NCI-H2081 treated with DMSO at 0.1 percent for 48 hours (cell line): ENCODE measurements around the gene ZBTB11.
"Not testable (repeated sequence)": the region's sequence is repeated elsewhere in the genome, so short reads cannot be mapped to it uniquely, and the experiment has no call there.

Experiments
- DNase-seq: peaks from one replicate; lab custom pipeline; 2025; lab: John Stamatoyannopoulos, UW

The ZBTB11 gene

GRCh38 chr3:101618726-101619125 lies 58.2 kb downstream of the ZBTB11 start:
- no peak for DNase-seq

- DNase-seq: no peak
These were observed 59.5 kb downstream of the ZBTB11 start for GRCh38 chr3:101617478-101617877.

GRCh38 chr3:101615525-101615924 lies 61.4 kb downstream of the ZBTB11 start:
- DNase-seq: no peak

DNA sequence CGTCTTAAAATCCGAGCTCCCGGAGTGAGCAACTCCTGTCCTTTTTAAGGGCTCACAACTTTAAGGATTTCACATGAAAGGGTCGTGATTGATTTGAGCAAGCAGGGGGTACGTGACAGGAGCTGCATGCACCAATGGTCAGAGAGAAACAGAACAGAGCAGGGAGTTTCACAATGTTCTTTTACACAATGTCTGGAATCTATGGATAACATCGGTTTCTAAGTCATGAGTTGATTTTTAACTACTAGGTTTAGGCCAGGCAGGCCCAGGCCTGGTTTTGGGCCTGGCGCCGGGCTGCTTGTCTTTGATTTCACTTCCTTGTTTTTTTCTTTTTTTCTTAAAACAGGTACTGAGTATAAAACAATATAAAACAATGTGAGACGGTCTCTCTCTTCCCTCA lies 63.9 kb downstream of the ZBTB11 start:
- DNase-seq: not testable (repeated sequence)

DNA sequence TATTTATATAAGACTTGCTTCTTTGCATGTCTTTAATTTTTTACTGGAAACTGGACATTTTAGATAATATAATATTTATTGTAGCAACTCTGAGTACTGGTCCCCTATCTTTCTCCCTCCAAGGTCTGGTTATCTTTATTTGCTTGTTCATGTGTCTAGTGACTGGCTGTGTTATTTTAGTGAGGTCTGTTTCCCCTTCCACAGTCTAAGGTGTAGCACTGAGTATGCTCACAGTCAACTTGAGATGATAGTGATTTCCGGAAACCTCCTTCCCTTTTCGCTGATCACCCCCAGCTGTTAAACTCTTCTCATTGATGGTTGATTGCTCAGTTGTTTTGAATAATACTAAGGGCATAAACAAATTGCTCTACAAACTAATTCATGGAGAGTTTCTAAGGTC lies 65.9 kb downstream of the ZBTB11 start:
- DNase-seq: no peak

DNA sequence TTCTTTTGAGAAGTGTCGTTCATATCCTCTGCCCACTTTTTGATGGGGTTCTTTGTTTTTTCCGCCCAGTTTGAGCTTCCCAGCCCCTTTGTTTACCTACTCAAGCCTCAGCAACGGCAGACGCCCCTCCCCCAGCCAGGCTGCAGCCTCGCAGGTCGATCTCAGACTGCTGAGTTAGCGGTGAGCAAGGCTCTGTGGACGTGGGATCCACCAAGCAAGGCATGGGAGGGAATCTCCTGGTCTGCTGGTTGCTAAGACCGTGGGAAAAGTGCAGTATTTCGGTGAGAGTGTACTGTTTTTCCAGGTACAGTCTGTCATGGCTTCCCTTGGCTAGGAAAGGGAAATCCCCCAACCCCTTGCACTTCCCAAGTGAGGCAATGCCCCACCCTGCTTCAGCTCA lies 71.5 kb downstream of the ZBTB11 start:
- DNase-seq: not testable (repeated sequence)

GRCh38 chr3:101603184-101603583 lies 73.7 kb downstream of the ZBTB11 start:
- DNase-seq: no peak

GRCh38 chr3:101602731-101603130 lies 74.2 kb downstream of the ZBTB11 start:
- no peak for DNase-seq
